ENCODE measurements around the gene MYO10. TPM values are rescaled to one million over a fixed set of nuclear protein-coding genes. Genes with fewer than 3 reads are reported as not detected.

The MYO10 gene
- total RNA-seq, 1 experiment from 2014 or later: 71.9 TPM

DNA sequence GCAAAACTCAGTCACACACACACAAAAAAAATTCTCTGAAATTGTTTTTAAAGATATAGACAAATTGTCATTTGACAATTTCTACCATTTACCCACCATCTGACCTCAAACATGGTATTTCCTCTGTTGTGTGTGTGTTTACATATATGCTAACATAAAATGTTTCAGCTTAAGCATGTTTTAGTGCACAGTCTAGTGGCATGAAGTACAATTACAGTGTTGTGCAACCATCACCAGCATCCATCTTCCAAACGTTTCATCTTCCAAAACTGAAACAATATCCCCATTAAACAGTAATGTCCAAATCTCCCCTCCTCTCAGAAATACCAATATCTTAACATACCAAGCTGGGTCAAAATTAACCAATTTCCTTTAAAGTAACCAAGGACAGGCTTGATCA, 65.2 kb downstream of the MYO10 start:
- no peak overlapping the region for H3K4me3 ChIP-seq (ENCODE audit: low read depth in 2 of 2, low read length in 2 of 2)
- CTCF ChIA-PET: no interaction called here

DNA sequence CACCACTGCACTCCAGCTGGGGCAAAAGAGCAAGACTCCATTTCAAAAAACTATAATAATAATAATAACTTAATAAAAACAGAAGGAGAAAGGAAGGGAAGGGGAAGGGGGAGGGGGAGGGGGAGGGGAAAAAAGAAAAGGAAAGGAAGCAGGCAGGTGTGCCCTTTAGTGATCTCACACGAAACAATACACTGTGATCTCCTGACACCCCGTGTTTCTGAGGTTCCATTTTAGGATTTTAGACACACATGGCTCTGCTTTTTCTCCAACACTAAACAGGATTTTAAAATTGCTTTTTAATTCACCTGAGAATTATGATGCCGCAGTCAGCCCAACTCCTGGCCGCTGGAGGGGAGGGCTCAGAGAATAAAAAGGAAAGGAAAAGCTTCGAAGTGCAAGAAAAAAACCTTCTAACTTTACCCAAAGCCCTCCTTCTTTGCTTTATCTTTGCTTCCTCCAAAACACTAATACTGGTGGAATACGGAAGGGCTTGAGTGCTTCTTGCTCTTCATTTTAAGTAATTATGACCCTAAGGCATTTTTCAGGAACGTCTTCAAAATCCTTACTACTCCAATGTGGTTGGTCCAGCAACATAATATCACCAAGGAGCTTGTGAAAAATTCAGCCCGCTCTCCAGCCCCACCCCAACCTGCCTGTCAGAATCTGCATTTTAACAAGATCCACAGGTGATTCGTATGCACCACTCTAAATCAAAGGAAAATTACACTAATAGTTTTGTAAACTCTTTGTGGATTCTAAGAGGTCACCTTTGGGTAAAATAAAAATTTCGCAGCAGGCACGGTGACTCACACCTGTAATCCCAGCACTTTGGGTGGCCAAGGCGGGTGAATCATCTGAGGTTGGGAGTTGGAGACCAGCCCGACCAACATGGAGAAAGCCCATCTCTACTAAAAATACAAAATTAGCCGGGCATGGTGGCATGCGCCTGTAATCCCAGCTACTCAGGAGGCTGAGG, 66.0 kb downstream of the MYO10 start:
- ChIA-PET CTCF (no interaction called here), POLR2A (no interaction called here)
- DNase-seq (ENCODE audit: low read depth, low spot score) (no peak), ATAC-seq (0 out of 2 replicates have a peak, but pooled peaks have one; percentile 24)
- BruUV-seq (replicated peaks): no TSS peak
- TF ChIP-seq, protein P1, sequence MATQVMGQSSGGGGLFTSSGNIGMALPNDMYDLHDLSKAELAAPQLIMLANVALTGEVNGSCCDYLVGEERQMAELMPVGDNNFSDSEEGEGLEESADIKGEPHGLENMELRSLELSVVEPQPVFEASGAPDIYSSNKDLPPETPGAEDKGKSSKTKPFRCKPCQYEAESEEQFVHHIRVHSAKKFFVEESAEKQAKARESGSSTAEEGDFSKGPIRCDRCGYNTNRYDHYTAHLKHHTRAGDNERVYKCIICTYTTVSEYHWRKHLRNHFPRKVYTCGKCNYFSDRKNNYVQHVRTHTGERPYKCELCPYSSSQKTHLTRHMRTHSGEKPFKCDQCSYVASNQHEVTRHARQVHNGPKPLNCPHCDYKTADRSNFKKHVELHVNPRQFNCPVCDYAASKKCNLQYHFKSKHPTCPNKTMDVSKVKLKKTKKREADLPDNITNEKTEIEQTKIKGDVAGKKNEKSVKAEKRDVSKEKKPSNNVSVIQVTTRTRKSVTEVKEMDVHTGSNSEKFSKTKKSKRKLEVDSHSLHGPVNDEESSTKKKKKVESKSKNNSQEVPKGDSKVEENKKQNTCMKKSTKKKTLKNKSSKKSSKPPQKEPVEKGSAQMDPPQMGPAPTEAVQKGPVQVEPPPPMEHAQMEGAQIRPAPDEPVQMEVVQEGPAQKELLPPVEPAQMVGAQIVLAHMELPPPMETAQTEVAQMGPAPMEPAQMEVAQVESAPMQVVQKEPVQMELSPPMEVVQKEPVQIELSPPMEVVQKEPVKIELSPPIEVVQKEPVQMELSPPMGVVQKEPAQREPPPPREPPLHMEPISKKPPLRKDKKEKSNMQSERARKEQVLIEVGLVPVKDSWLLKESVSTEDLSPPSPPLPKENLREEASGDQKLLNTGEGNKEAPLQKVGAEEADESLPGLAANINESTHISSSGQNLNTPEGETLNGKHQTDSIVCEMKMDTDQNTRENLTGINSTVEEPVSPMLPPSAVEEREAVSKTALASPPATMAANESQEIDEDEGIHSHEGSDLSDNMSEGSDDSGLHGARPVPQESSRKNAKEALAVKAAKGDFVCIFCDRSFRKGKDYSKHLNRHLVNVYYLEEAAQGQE (IDR thresholded peaks at IDR 0.05; ENCODE audit: insufficient read depth in 1 of 2, low read depth in 2 of 2, low read length in 1 of 2): no peak
- TF ChIP-seq POLR2AphosphoS5 (IDR thresholded peaks at IDR 0.05; ENCODE audit: low read depth, low read length): no peak
- TF ChIP-seq, protein P2, sequence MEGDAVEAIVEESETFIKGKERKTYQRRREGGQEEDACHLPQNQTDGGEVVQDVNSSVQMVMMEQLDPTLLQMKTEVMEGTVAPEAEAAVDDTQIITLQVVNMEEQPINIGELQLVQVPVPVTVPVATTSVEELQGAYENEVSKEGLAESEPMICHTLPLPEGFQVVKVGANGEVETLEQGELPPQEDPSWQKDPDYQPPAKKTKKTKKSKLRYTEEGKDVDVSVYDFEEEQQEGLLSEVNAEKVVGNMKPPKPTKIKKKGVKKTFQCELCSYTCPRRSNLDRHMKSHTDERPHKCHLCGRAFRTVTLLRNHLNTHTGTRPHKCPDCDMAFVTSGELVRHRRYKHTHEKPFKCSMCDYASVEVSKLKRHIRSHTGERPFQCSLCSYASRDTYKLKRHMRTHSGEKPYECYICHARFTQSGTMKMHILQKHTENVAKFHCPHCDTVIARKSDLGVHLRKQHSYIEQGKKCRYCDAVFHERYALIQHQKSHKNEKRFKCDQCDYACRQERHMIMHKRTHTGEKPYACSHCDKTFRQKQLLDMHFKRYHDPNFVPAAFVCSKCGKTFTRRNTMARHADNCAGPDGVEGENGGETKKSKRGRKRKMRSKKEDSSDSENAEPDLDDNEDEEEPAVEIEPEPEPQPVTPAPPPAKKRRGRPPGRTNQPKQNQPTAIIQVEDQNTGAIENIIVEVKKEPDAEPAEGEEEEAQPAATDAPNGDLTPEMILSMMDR (IDR thresholded peaks at IDR 0.05): no peak
- TF ChIP-seq TCF7L2 (IDR thresholded peaks at IDR 0.05; ENCODE audit: low read depth, low read length): no peak
- H3K36me3 ChIP-seq (ENCODE audit: control insufficient read depth, insufficient read depth, low read length): no peaks in the 10 kb centered on the region; the same call in 1 of the 2 replicates
- no peaks in the 10 kb centered on the region for H3K27me3 ChIP-seq (ENCODE audit: control insufficient read depth, insufficient read depth, low read length)
- no peaks in the 10 kb centered on the region for H3K9me3 ChIP-seq (ENCODE audit: control insufficient read depth, insufficient read depth, low read depth, low read length)
- H3K27ac ChIP-seq (ENCODE audit: low read length): peak overlapping the region; percentile 80
- H3K4me1 ChIP-seq (ENCODE audit: control insufficient read depth, insufficient read depth, low read length): peaks cover 57% of the 10 kb centered on the region
- in situ Hi-C loops (cut with HindIII; ENCODE audit: low pct_unique_long_range_greater_than_20kb, low sequenced_read_pairs) (no loop called here), intact Hi-C loops (cut with micrococcal nuclease; ENCODE audit: unreplicated experiment) (no loop called here)
- no peak overlapping the region for H3K4me3 ChIP-seq (ENCODE audit: low read depth in 2 of 2, low read length in 2 of 2)

More for the DNA sequence above, 65.2 kb downstream of the MYO10 start:
- ATAC-seq (no peak), DNase-seq (ENCODE audit: low read depth, low spot score) (no peak)
- no peaks in the 10 kb centered on the region for H3K9me3 ChIP-seq (ENCODE audit: control insufficient read depth, insufficient read depth, low read depth, low read length)
- TF ChIP-seq, protein P2 (IDR thresholded peaks at IDR 0.05): no peak
- TF ChIP-seq POLR2AphosphoS5 (IDR thresholded peaks at IDR 0.05; ENCODE audit: low read depth, low read length): no peak
- TF ChIP-seq, protein P1 (IDR thresholded peaks at IDR 0.05; ENCODE audit: insufficient read depth in 1 of 2, low read depth in 2 of 2, low read length in 1 of 2): no peak
- TF ChIP-seq TCF7L2 (IDR thresholded peaks at IDR 0.05; ENCODE audit: low read depth, low read length): no peak
- TF ChIP-seq SIN3A (IDR thresholded peaks at IDR 0.05; ENCODE audit: borderline replicate concordance, insufficient read depth, low read depth, low read length): no peak
- peak overlapping the region; percentile 80 for H3K27ac ChIP-seq (ENCODE audit: low read length)
- H3K36me3 ChIP-seq (ENCODE audit: control insufficient read depth, insufficient read depth, low read length): no peaks in the 10 kb centered on the region; the same call in 1 of the 2 replicates
- in situ Hi-C loops (cut with HindIII; ENCODE audit: low pct_unique_long_range_greater_than_20kb, low sequenced_read_pairs) (no loop called here), intact Hi-C loops (cut with micrococcal nuclease; ENCODE audit: unreplicated experiment) (no loop called here)
- no peaks in the 10 kb centered on the region for H3K27me3 ChIP-seq (ENCODE audit: control insufficient read depth, insufficient read depth, low read length)
- no TSS peak for BruUV-seq (replicated peaks)
- peaks cover 50% of the 10 kb centered on the region for H3K4me1 ChIP-seq (ENCODE audit: control insufficient read depth, insufficient read depth, low read length)
- POLR2A ChIA-PET: no interaction called here

Measured in Panc1 (cell line).